A549 (cell line): Measurements from ENCODE around the gene LRRC28. TPM values are rescaled to one million over a fixed set of nuclear protein-coding genes. Genes with fewer than 3 reads are reported as not detected.
A peak's percentile ranks its signal among the peaks of the same experiment; 100 is the strongest.

ENCODE experiments used
- ATAC-seq, 2 experiments: fragments of 200-7000 bp in 1 of 2; fragments of >200 bp in 1 of 2; cut with Nextera tagmentation in 1 of 2; cut with Tn5 transposase in 1 of 2; 3 replicates each; pipeline versions ENCODE4 v1.8.0 to v1.9.1; 2018 to 2020; ENCODE audit warnings: mild to moderate bottlenecking in 1 of 2, moderate library complexity in 1 of 2
- CTCF ChIA-PET: fragments of 300-600 bp; sonication (Branson Sonifier 250); formaldehyde crosslinking; extraction: SDS; loops from one replicate; lab custom pipeline; 2021; ENCODE audit warnings: antibody characterized with exemption, inconsistent platforms; lab: Yijun Ruan, JAX
- POLR2A ChIA-PET: fragments of 350-600 bp; formaldehyde crosslinking; extraction: SDS; loops from one replicate; lab custom pipeline; 2021; ENCODE audit warnings: antibody characterized with exemption, inconsistent platforms; lab: Yijun Ruan, JAX
- DNase-seq, 2 experiments: peaks; one replicate each; pipeline versions ENCODE4 v3.0.0 to v3.0.0-alpha.2; 2011 to 2016; ENCODE audit warnings: low read depth in 1 of 2, low spot score in 1 of 2
- FAIRE-seq: peaks from 2 replicates; lab custom pipeline; 2011; peaks lifted over from hg19 to GRCh38; lab: Jason Lieb, UNC
- H3K27ac ChIP-seq, 2 experiments: fragments of >200 bp; sonication (Bioruptor Twin); formaldehyde crosslinking; 3 replicates each; pipeline ENCODE4 v1.5.1; 2016 to 2017
- H3K4me1 ChIP-seq: fragments of >200 bp; sonication (Bioruptor Twin); formaldehyde crosslinking; 3 replicates; pipeline ENCODE4 v1.6.1; 2016
- H3K4me2 ChIP-seq: fragments of >200 bp; sonication (Bioruptor Twin); formaldehyde crosslinking; 3 replicates; pipeline ENCODE4 v1.6.1; 2016
- H3K4me3 ChIP-seq: fragments of >200 bp; sonication (Bioruptor Twin); formaldehyde crosslinking; 3 replicates; pipeline ENCODE4 v1.5.1; 2016
- H3K9me3 ChIP-seq: fragments of >200 bp; sonication (Bioruptor Twin); formaldehyde crosslinking; 3 replicates; pipeline ENCODE4 v1.6.1; 2016
- ATOH8 ChIP-seq: fragments of 250-450 bp; sonication (Bioruptor Pico); IDR thresholded peaks from 2 replicates; pipeline ENCODE4 v1.5.0; 2020; ENCODE audit warnings: low read depth, mild to moderate bottlenecking, moderate library complexity
- CBX8 ChIP-seq: fragments of 200-600 bp; sonication (generic); IDR thresholded peaks from 2 replicates; pipeline ENCODE4 v1.6.1; 2016
- CEBPB ChIP-seq, 2 experiments: fragments of >200 bp in 1 of 2; sonication (Bioruptor Twin) in 1 of 2; formaldehyde crosslinking in 1 of 2; IDR thresholded peaks; 2 replicates each; pipeline ENCODE4 v1.6.1; 2012 to 2016
- CHD4 ChIP-seq: fragments of 200-600 bp; sonication (generic); IDR thresholded peaks from 2 replicates; pipeline ENCODE4 v1.6.1; 2016; ENCODE audit warnings: antibody characterized with exemption, mild to moderate bottlenecking, borderline replicate concordance
- CTCF ChIP-seq: fragments of >200 bp; sonication (Bioruptor Twin); formaldehyde crosslinking; IDR thresholded peaks from 3 replicates; pipeline ENCODE4 v1.5.1; 2016
- FOXS1 ChIP-seq: fragments of 250-450 bp; sonication (Bioruptor Pico); IDR thresholded peaks from 2 replicates; pipeline ENCODE4 v1.5.0; 2020; ENCODE audit warnings: mild to moderate bottlenecking, moderate library complexity
- HDAC2 ChIP-seq: fragments of 200-600 bp; sonication (generic); IDR thresholded peaks from 2 replicates; pipeline ENCODE4 v1.6.1; 2016
- HOXB13 ChIP-seq: fragments of 250-450 bp; sonication (Bioruptor Pico); IDR thresholded peaks from 2 replicates; pipeline ENCODE4 v1.5.0; 2020; ENCODE audit warnings: low read depth, mild to moderate bottlenecking, moderate library complexity
- MAX ChIP-seq: IDR thresholded peaks from 2 replicates; pipeline ENCODE4 v1.6.1; 2012
- MYC ChIP-seq: IDR thresholded peaks from 2 replicates; pipeline ENCODE4 v1.6.1; 2012; ENCODE audit warnings: mild to moderate bottlenecking, inconsistent platforms, low read length, improper control_type of control experiment, borderline replicate concordance
- NFE2L2 ChIP-seq: fragments of 150-350 bp; conservative IDR thresholded peaks from 2 replicates; pipeline ENCODE4 v1.6.1; 2014; ENCODE audit warnings: low read length
- NPAS2 ChIP-seq: fragments of 250-450 bp; sonication (Bioruptor Pico); IDR thresholded peaks from 2 replicates; pipeline ENCODE4 v1.8.0; 2022; ENCODE audit warnings: mild to moderate bottlenecking, moderate library complexity, borderline replicate concordance
- PHF8 ChIP-seq: fragments of 200-600 bp; sonication (generic); IDR thresholded peaks from 2 replicates; pipeline ENCODE4 v1.6.1; 2016; ENCODE audit warnings: low read depth, mild to moderate bottlenecking, antibody characterized with exemption, moderate library complexity, borderline replicate concordance
- SMC3 ChIP-seq: fragments of >200 bp; sonication (Bioruptor Twin); formaldehyde crosslinking; IDR thresholded peaks from 3 replicates; pipeline ENCODE4 v1.6.1; 2018; ENCODE audit warnings: inconsistent platforms
- TFCP2L1 ChIP-seq: fragments of 250-450 bp; sonication (Bioruptor Pico); IDR thresholded peaks from 2 replicates; pipeline ENCODE4 v1.5.0; 2021; ENCODE audit warnings: mild to moderate bottlenecking
- ZNF302 ChIP-seq: fragments of 250-450 bp; sonication (Bioruptor Pico); IDR thresholded peaks from 2 replicates; pipeline ENCODE4 v1.9.0; 2021; ENCODE audit warnings: inconsistent platforms, mild to moderate bottlenecking, moderate library complexity
- WGBS: methylation state at CpG from one replicate; pipeline ENCODE4 v1.1.6; 2017; ENCODE audit errors: missing lambda C conversion rate; 5-methylcytosine and 5-hydroxymethylcytosine counted together
- polyA plus RNA-seq, 4 experiments: library from polyadenylated mRNA; depleted of rRNA in 3 of 4; stranded (reverse); fragments of >200 nt; fragmentation: RNase III in 1 of 4; extraction: RNeasy Plus Mini Kit Qiagen cat#74134 plus additional on column Dnase treatment in 1 of 4; gene quantifications; 2 replicates in 3 of 4; 3 replicates in 1 of 4; pipeline ENCODE4 v1.2.3, GENCODE V29; 2011 to 2017

The LRRC28 gene
- polyA plus RNA-seq, 2 of the 4 experiments (the other 2 are of a cell fraction) = 19.6 to 62.4 TPM

DNA sequence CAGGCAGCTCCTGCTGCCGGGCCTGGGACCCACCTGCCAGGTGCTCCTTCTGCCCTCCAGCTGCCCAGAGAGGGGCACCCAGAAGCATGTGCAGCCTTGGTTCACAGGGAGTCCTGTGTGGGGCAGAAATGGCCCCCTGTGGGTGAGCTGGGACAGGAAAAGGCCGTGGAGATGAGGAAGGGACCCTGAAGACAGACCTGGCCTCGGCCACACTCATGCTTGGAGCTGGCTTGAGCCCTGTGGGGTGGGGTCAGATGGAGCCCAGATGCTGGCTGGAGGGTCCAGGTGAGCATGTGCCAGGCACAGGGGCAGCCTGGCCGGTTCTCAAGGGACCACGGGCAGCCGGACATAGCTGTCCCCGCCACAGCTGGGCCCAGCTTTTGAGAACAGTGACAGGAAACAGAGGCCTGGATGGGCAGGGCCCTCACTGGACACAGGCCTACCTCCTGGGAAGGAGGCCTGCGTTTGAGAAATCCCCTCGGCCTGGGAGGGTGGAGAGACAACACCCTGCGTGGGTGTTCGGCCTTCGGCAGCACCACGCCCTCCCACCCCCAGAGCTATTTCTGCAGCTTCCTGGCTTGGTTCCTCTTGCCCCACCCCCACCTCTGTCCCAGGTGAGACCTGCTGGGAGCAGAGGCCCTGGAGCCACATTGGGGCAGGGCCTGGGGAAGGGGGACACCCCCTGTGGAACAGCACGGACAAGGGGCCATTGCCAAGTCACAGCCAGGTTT, 181.9 kb downstream of the LRRC28 start:
- Histone ChIP-seq H3K4me3 (no peak overlapping the region), H3K4me2 (no peak overlapping the region), H3K4me1 (no peaks in the 10 kb centered on the region), H3K9me3 (no peaks in the 10 kb centered on the region), H3K27ac (0 out of 6 replicates have a peak overlapping the region, but pooled peaks of 1 of the 2 experiments have one; percentile 6)
- WGBS = 69% methylated on average over 11 of the region's 14 CpGs
- FAIRE-seq = no peak
- no peak for DNase-seq
- CTCF ChIA-PET = interaction anchor here (1.0 to 3.5 kb wide), 7 partner anchors 9 to 271 kb away, joined by 3 to 14 read pairs (median 4); no protein-coding TSS in a partner anchor
- TF ChIP-seq ATOH8 = no peak
- TF ChIP-seq TFCP2L1 (CRISPR knock-in tag) = no peak
- no peak for TF ChIP-seq CBX8
- no peak for TF ChIP-seq MYC
- TF ChIP-seq SMC3 = no peak
- ATAC-seq = no peak
- POLR2A ChIA-PET = no interaction called here

GRCh38 chr15:99433757-99434450, 182.6 kb downstream of the LRRC28 start:
- no peaks in the 10 kb centered on the region for H3K9me3 ChIP-seq
- TF ChIP-seq TFCP2L1 (CRISPR knock-in tag) (no peak), CBX8 (no peak), MYC (no peak), CHD4 (no peak), NFE2L2 (no peak), PHF8 (no peak), ATOH8 (no peak), HDAC2 (no peak), HOXB13 (CRISPR knock-in tag) (no peak), CTCF (no peak), ZNF302 (CRISPR knock-in tag) (no peak), CEBPB (IDR thresholded peaks at IDR 0.05) (no peak), NPAS2 (CRISPR knock-in tag) (no peak), FOXS1 (CRISPR knock-in tag) (no peak)
- TF ChIP-seq, all 56 proteins: peak for 0
- DNase-seq (no peak), ATAC-seq (no peak), FAIRE-seq (no peak)
- Histone ChIP-seq H3K27ac (no peak overlapping the region), H3K4me2 (no peak overlapping the region), H3K4me3 (no peak overlapping the region), H3K4me1 (no peaks in the 10 kb centered on the region)
- ChIA-PET POLR2A (no interaction called here), CTCF (interaction anchor here (0.8 to 3.5 kb wide), 6 partner anchors 10 to 271 kb away, joined by 3 to 14 read pairs (median 4); no protein-coding TSS in a partner anchor)
- WGBS = 79% methylated on average over 21 of the region's 21 CpGs

- POLR2A ChIA-PET = no interaction called here
- Histone ChIP-seq H3K4me3 (no peak overlapping the region), H3K4me1 (no peaks in the 10 kb centered on the region), H3K27ac (no peak overlapping the region), H3K9me3 (no peaks in the 10 kb centered on the region), H3K4me2 (no peak overlapping the region)
- no peak for FAIRE-seq
- no peak for DNase-seq
- 78% methylated on average over 23 of the region's 24 CpGs for WGBS
- CTCF ChIA-PET = interaction anchor here (0.8 to 3.5 kb wide), 4 partner anchors 44 to 270 kb away, joined by 3 to 14 read pairs (median 4); no protein-coding TSS in a partner anchor
- no peak for ATAC-seq
- TF ChIP-seq MAX = no peak
Observed at GRCh38 chr15:99434506-99435112, 183.3 kb downstream of the LRRC28 start.
